Erythroblast (primary cell): ENCODE results near the gene FKBP7.
"Not testable (repeated sequence)": the region's sequence is repeated elsewhere in the genome, so short reads cannot be mapped to it uniquely, and the experiment has no call there.

ENCODE experiments used
- DNase-seq, 2 experiments: peaks; one replicate each; lab custom pipeline; 2025; lab: John Stamatoyannopoulos, UW
- GATA1 ChIP-seq: IDR thresholded peaks from 2 replicates; pipeline ENCODE4 v1.6.1; 2011; ENCODE audit warnings: low read depth, mild to moderate bottlenecking, control low read depth, low read length, moderate library complexity
- POLR2A ChIP-seq: IDR thresholded peaks from 2 replicates; pipeline ENCODE4 v1.6.1; 2011; ENCODE audit warnings: mild to moderate bottlenecking, low read length

Gene FKBP7

GRCh38 chr2:178449700-178450523 is 28.5 kb downstream of the FKBP7 start:
- DNase-seq, result peak; percentile 38 to 61

DNA sequence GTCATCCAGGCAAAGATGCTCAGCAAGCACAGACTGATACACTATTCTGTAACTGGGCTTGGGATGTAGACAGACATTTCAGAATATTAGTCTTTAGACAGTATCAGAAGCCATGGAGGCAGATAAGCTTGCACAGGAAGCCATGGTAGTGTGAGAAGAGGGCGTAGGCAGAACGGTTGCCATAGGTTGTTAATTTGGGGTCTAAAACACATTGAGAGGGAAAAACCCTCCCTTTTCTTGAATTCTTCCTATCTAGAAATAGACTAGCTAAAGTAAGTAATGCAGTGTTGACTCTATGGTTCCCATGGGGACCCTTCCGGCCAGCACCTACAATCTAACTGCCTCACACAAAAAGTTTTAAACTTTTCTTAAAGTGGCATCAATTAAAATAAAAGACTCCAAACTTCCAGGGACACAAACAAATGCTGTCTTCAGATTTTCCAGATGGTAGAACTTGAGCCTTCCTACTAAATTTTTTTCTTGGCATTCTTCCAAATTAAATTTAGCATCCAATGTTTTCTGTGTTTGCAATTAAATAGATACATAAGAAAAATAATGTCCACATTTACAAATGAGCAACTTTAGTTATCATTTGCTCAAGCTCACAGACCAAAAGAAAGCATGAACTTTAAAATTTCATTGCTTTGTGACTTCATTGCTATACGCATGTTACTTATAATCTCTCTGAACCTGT is 29.3 kb downstream of the FKBP7 start:
- DNase-seq, result no peak
- TF ChIP-seq POLR2A, result no peak
- TF ChIP-seq GATA1, result no peak

More at GRCh38 chr2:178449700-178450523, 28.5 kb downstream of the FKBP7 start:
- TF ChIP-seq POLR2A (no peak), GATA1 (no peak)

GRCh38 chr2:178441426-178441825 is 37.0 kb downstream of the FKBP7 start:
- DNase-seq, result no peak

GRCh38 chr2:178436662-178437061 is 41.7 kb downstream of the FKBP7 start:
- TF ChIP-seq GATA1, result no peak
- no peak for TF ChIP-seq POLR2A
- DNase-seq, result no peak

More at GRCh38 chr2:178441426-178441825, 37.0 kb downstream of the FKBP7 start:
- TF ChIP-seq POLR2A (no peak), GATA1 (no peak)

- TF ChIP-seq POLR2A (no peak), GATA1 (no peak)
- peak in 1 of 2 experiments; percentile 11 for DNase-seq
Observed at GRCh38 chr2:178429336-178429735, 49.1 kb downstream of the FKBP7 start.

DNA sequence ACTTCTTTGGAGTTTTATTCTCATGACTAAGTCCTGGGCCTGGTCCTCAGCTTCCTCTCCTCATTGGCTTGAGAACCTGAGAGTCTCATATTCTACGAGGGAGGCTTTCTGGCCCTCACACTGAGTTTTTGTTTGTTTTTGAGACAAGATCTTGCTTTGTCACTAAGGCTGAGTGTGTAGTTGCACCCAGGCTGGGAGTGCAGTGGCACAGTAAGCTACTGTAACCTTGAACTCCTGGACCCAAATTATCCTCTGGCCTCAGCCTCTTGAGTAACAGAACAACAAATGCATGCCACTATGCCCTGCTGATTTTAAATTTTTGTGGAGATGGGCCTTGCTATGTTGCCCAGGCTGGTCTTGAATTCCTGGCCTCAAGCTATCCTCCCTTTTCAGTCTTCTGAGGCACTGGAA is 50.0 kb downstream of the FKBP7 start:
- TF ChIP-seq GATA1, result no peak
- no peak for TF ChIP-seq POLR2A
- peak in 1 of 2 experiments; percentile 4 for DNase-seq

- DNase-seq, result no peak
- TF ChIP-seq POLR2A (no peak), GATA1 (no peak)
Observed at GRCh38 chr2:178427458-178427857, 50.9 kb downstream of the FKBP7 start.

DNA sequence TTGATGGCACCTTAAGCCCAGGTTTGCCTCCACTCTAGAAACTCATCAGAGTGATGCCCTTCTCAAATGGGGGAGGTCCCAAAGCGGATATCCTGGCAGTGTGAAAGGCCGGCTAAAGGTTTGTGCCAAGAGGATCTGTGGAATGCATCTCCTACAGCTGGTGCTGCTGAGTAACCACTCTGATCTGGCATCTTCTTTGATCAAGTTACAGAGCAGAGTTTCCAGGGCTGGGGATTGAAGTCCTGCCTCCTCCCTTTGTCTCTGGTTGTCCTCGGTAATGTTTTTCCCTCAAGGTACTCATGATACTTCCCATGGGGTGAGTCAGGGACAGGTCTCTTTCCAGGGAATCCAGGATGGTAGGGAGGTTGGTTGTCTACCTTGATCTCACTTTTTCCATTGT is 52.0 kb downstream of the FKBP7 start:
- TF ChIP-seq GATA1 (no peak), POLR2A (no peak)
- no peak for DNase-seq

DNA sequence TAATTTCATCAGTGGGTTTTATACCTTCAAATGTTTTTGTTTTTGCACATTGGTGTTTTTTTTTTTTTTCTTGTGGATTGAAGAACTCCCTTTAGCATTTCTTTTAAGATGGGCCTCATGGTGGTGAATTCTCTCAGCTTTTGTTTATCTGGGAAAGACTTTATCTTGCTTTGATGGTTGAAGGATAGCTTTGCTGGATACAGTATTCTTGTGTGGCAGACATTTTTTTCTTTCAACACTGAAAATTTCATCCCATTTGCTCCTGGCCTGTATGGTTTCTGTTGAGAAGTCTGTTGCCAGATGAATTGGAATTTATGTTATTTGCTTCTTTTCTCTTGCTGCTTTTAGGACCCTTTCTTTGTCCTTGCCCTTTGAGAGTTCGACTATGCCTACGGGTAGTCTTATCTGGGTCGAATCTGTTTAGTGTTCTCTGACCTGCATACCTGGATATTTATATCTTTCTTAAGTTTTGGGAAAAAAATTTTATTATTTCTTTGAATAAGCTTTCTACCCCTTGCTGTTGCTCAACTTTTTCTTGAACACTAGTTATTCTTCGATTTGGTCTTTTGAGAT is 53.1 kb downstream of the FKBP7 start:
- no peak for TF ChIP-seq GATA1
- no peak for TF ChIP-seq POLR2A
- no peak for DNase-seq

- not testable (repeated sequence) for DNase-seq
Observed at GRCh38 chr2:178423746-178424145, 54.7 kb downstream of the FKBP7 start.

DNA sequence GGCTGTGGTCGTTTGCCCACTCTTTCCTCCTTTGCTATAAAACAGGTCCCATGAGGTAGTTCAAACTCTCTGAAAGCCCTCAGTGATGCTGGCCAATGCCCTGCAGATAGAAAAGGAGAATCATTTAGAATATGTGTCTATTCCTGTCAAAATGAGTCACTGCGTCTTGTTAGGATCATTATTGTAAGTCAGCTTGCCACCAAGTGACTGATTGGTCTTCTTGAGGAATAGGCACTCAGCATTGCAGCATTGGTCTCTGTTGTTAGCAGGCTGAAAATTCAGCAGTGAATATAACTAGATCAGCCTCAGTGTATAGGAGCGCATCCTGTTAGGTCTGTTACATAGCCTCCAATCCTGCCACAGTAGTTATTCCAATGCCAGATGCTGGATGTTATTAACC is 56.3 kb downstream of the FKBP7 start:
- TF ChIP-seq GATA1 (no peak), POLR2A (no peak)
- DNase-seq, result no peak

GRCh38 chr2:178420463-178420999 is 57.9 kb downstream of the FKBP7 start:
- DNase-seq, result no peak
- TF ChIP-seq POLR2A (no peak), GATA1 (no peak)

GRCh38 chr2:178419123-178419522 is 59.3 kb downstream of the FKBP7 start:
- no peak for TF ChIP-seq GATA1
- no peak for TF ChIP-seq POLR2A

DNA sequence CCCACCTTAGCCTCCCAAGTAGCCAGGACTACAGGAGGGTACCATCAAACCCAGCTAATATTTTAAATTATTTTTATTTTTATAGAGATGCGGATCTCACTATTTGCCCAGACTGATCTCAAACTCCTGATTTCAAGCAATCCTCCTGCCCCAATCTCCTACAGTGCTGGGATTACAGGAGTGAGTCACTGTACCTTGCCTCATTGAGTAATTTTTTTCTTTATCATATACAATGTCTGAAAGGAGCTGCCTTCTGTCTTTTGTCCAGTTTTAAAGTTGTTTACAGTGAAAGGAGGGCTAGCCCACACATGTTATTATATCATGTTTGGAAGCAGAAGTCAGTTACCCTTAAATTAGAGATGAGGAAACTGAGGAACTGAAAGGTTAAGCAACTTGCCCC is 60.0 kb downstream of the FKBP7 start:
- TF ChIP-seq POLR2A (no peak), GATA1 (no peak)
- no peak for DNase-seq

More at GRCh38 chr2:178419123-178419522, 59.3 kb downstream of the FKBP7 start:
- peak; percentile 14 to 16 for DNase-seq

DNA sequence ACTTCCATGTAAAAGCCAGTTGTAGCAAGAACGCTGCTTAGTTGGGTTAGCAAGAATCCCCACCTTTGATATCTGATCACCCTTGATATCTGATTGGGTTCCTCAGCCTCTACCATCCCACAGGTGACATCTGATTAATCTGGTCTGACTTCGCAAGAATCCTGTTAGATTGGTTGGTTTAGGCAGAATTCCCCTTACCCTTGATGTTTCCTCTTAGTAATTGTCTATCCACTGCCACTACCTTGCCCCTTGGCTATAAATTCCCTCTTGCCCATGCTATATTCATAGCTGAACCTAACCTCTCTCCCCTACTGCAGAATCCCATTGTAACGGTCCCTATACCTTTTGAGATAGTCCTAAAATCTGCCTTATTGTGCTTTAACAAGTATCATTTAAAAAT is 60.5 kb downstream of the FKBP7 start:
- TF ChIP-seq GATA1 (no peak), POLR2A (no peak)
- no peak for DNase-seq
